DOHH2 (cell line): ENCODE results near the gene FAM20C.

Experiments used
- H3F3A ChIP-seq: fragments of 200-600 bp; sonication (generic), shearing (Covaris generic); 2 replicates; pipeline ENCODE4 v1.6.0; 2016; ENCODE audit warnings: antibody characterized with exemption, mild to moderate bottlenecking; ENCODE audit not compliant: control insufficient read depth, insufficient read depth
- H3K27ac ChIP-seq: fragments of 200-600 bp; sonication (generic); 2 replicates; pipeline ENCODE4 v1.5.1; 2014; ENCODE audit warnings: low read depth, mild to moderate bottlenecking, low read length, moderate library complexity
- H3K27me3 ChIP-seq: fragments of 200-600 bp; sonication (generic); 2 replicates; pipeline ENCODE4 v1.6.1; 2014; ENCODE audit warnings: mild to moderate bottlenecking, low read length, mixed read lengths; ENCODE audit not compliant: control insufficient read depth
- H3K36me3 ChIP-seq: fragments of 200-600 bp; sonication (generic); 2 replicates; pipeline ENCODE4 v1.6.1; 2014; ENCODE audit warnings: mild to moderate bottlenecking, low read length, moderate library complexity, mixed read lengths; ENCODE audit not compliant: control insufficient read depth
- H3K4me1 ChIP-seq: fragments of 200-600 bp; sonication (generic); 2 replicates; pipeline ENCODE4 v1.6.1; 2014; ENCODE audit warnings: mild to moderate bottlenecking, low read length, mixed read lengths; ENCODE audit not compliant: control insufficient read depth
- H3K4me2 ChIP-seq: fragments of 200-600 bp; sonication (generic); 2 replicates; pipeline ENCODE4 v1.6.0; 2014; ENCODE audit warnings: mild to moderate bottlenecking, low read length, moderate library complexity
- H3K4me3 ChIP-seq: fragments of 200-600 bp; sonication (generic); 2 replicates; pipeline ENCODE4 v1.5.1; 2014; ENCODE audit warnings: mild to moderate bottlenecking, low read length, mixed read lengths
- H3K79me2 ChIP-seq: fragments of 200-600 bp; sonication (generic); 2 replicates; pipeline ENCODE4 v1.6.1; 2014; ENCODE audit warnings: mild to moderate bottlenecking, low read length, mixed read lengths; ENCODE audit not compliant: control insufficient read depth
- H3K9me2 ChIP-seq: fragments of 200-600 bp; sonication (generic); replicated peaks from 2 replicates; pipeline ENCODE4 v1.6.1; 2014; ENCODE audit warnings: mild to moderate bottlenecking, low read length, mixed read lengths; ENCODE audit not compliant: control insufficient read depth
- H3K9me3 ChIP-seq: fragments of 200-600 bp; sonication (generic); 2 replicates; pipeline ENCODE4 v1.6.1; 2014; ENCODE audit warnings: antibody characterized with exemption, low read length, mixed read lengths; ENCODE audit not compliant: control insufficient read depth, insufficient read depth
- H4K20me1 ChIP-seq: fragments of 200-600 bp; sonication (generic); 2 replicates; pipeline ENCODE4 v1.6.0; 2014; ENCODE audit warnings: low read depth, mild to moderate bottlenecking, antibody characterized with exemption, low read length, moderate library complexity; ENCODE audit not compliant: control insufficient read depth, insufficient read depth
- CTCF ChIP-seq: fragments of 200-600 bp; sonication (generic); IDR thresholded peaks from one replicate; pipeline ENCODE4 v1.5.1; 2014; ENCODE audit warnings: antibody characterized with exemption, mild to moderate bottlenecking, low read depth, low read length; ENCODE audit not compliant: poor library complexity, severe bottlenecking
- EZH2phosphoT487 ChIP-seq: fragments of 200-600 bp; sonication (generic); IDR thresholded peaks from 2 replicates; pipeline ENCODE4 v1.6.1; 2017; ENCODE audit warnings: borderline replicate concordance, mild to moderate bottlenecking, antibody characterized with exemption, low read length, moderate library complexity, mixed read lengths

Gene FAM20C

GRCh38 chr7:234051-234707 lies 41.8 kb downstream of the FAM20C start:
- no peaks in the 10 kb centered on the region for H3F3A ChIP-seq
- no peak overlapping the region for H3K27ac ChIP-seq
- no peak overlapping the region for H3K4me2 ChIP-seq

GRCh38 chr7:234708-235553 lies 42.6 kb downstream of the FAM20C start:
- no peaks in the 10 kb centered on the region for H3K27me3 ChIP-seq
- H3F3A ChIP-seq, result no peaks in the 10 kb centered on the region
- H3K36me3 ChIP-seq, result no peaks in the 10 kb centered on the region
- TF ChIP-seq CTCF, result no peak
- TF ChIP-seq EZH2phosphoT487, result no peak
- no peak overlapping the region for H3K4me3 ChIP-seq
- no peaks in the 10 kb centered on the region for H4K20me1 ChIP-seq
- peaks cover 70% of the 10 kb centered on the region; the same call in 1 of the 2 replicates for H3K9me3 ChIP-seq
- no peaks in the 10 kb centered on the region for H3K9me2 ChIP-seq
- no peaks in the 10 kb centered on the region for H3K79me2 ChIP-seq
- no peak overlapping the region for H3K27ac ChIP-seq
- no peak overlapping the region for H3K4me2 ChIP-seq
- H3K4me1 ChIP-seq, result no peaks in the 10 kb centered on the region

More at GRCh38 chr7:234051-234707, 41.8 kb downstream of the FAM20C start:
- Histone ChIP-seq H3K9me2 (no peaks in the 10 kb centered on the region), H3K27me3 (no peaks in the 10 kb centered on the region), H3K79me2 (no peaks in the 10 kb centered on the region), H3K4me3 (no peak overlapping the region), H4K20me1 (no peaks in the 10 kb centered on the region), H3K9me3 (peaks cover 78% of the 10 kb centered on the region; the same call in 1 of the 2 replicates), H3K4me1 (no peaks in the 10 kb centered on the region), H3K36me3 (no peaks in the 10 kb centered on the region)
- TF ChIP-seq CTCF, result no peak
- TF ChIP-seq EZH2phosphoT487, result no peak

- no peaks in the 10 kb centered on the region for H3K36me3 ChIP-seq
- peaks cover 68% of the 10 kb centered on the region; the same call in 1 of the 2 replicates for H3K9me3 ChIP-seq
- H3F3A ChIP-seq, result no peaks in the 10 kb centered on the region
These were observed 43.4 kb downstream of the FAM20C start for GRCh38 chr7:235576-236395.

More at GRCh38 chr7:235576-236395, 43.4 kb downstream of the FAM20C start:
- Histone ChIP-seq H3K4me1 (no peaks in the 10 kb centered on the region), H3K4me3 (no peak overlapping the region), H3K27ac (no peak overlapping the region), H3K9me2 (no peaks in the 10 kb centered on the region), H3K4me2 (no peak overlapping the region), H3K27me3 (no peaks in the 10 kb centered on the region), H4K20me1 (no peaks in the 10 kb centered on the region), H3K79me2 (no peaks in the 10 kb centered on the region)
- no peak for TF ChIP-seq EZH2phosphoT487
- no peak for TF ChIP-seq CTCF
